GM12891 (cell line): ENCODE results near the gene ADD2.

Experiments used
- PAX5 ChIP-seq: IDR thresholded peaks from 2 replicates; pipeline ENCODE4 v1.6.1; 2011; ENCODE audit warnings: low read length, moderate library complexity, mild to moderate bottlenecking; ENCODE audit not compliant: insufficient read depth, severe bottlenecking
- POLR2A ChIP-seq: IDR thresholded peaks from 2 replicates; pipeline ENCODE4 v1.6.1; 2011; ENCODE audit warnings: low read depth, low read length, control low read depth
- POLR2AphosphoS5 ChIP-seq: IDR thresholded peaks from 2 replicates; pipeline ENCODE4 v1.6.1; 2011; ENCODE audit warnings: low read depth, low read length, control low read depth

DNA sequence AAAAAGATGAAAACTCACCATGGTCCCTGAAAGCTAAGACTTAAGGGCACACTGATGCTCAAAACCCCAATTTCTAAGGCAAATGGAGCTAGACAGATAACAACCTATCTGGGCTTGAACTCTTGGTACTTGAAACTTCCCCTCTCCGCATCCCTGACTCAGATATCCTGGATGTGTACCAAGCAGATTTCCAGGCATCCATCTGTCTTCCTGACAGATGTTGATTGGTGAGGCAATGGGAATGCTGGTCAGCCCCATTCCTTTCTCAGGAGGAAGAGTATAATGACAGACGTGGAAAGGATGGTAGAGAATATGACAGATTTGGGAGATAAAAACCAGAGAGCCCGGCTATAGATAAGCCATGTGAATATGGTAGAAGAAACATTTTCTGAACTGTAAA lies 69.2 kb downstream of the ADD2 start:
- TF ChIP-seq PAX5 (no peak), POLR2AphosphoS5 (no peak), POLR2A (no peak)
